Testis (tissue), 2 donors: ENCODE measurements around the gene MED26.

ENCODE experiments used
- POLR2A ChIP-seq: fragments of 450-650 bp; IDR thresholded peaks from one replicate; pipeline ENCODE4 v1.6.1; 2017; ENCODE audit warnings: antibody characterized with exemption, mild to moderate bottlenecking, moderate library complexity
- TF ChIP-seq, protein P1 (sequence below), 3 experiments: fragments of 450-650 bp in 2 of 3; fragments of 200-600 bp in 1 of 3; sonication (generic) in 1 of 3; IDR thresholded peaks; one replicate each; pipeline ENCODE4 v1.5.1; 2016 to 2019; ENCODE audit warnings: antibody characterized with exemption in 3 of 3, mild to moderate bottlenecking in 2 of 3, moderate library complexity in 1 of 3

DNA sequence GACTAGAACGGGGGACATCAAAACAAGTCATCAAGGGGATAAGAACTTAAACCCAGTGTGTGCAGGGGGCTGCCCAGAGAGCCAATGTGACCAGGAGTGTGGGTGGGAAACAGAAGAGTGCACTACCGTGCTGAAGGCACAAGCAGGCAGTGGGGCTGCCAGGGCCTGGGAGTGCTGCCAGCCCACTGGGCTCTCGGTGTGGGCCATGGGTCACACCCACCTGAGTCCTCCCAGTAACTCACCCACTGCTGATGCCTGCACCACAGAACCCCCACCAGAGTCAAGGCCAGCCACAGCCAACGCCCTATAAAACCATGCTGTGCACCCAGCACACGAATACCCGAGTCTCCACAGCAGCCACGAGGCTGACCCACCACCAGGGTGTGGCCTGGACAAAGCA, 8.5 kb downstream of the MED26 start:
- no peak for TF ChIP-seq POLR2A
- TF ChIP-seq, protein P1, sequence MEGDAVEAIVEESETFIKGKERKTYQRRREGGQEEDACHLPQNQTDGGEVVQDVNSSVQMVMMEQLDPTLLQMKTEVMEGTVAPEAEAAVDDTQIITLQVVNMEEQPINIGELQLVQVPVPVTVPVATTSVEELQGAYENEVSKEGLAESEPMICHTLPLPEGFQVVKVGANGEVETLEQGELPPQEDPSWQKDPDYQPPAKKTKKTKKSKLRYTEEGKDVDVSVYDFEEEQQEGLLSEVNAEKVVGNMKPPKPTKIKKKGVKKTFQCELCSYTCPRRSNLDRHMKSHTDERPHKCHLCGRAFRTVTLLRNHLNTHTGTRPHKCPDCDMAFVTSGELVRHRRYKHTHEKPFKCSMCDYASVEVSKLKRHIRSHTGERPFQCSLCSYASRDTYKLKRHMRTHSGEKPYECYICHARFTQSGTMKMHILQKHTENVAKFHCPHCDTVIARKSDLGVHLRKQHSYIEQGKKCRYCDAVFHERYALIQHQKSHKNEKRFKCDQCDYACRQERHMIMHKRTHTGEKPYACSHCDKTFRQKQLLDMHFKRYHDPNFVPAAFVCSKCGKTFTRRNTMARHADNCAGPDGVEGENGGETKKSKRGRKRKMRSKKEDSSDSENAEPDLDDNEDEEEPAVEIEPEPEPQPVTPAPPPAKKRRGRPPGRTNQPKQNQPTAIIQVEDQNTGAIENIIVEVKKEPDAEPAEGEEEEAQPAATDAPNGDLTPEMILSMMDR (IDR thresholded peaks at IDR 0.05), result no peak
